GM12878 (cell line): ENCODE measurements around the gene ADAMTS14. TPM values are rescaled to one million over a fixed set of nuclear protein-coding genes. Genes with fewer than 3 reads are reported as not detected.
"Not testable (repeated sequence)": the region's sequence is repeated elsewhere in the genome, so short reads cannot be mapped to it uniquely, and the experiment has no call there.

Experiments used
- ATAC-seq: fragments of 200-7000 bp; cut with Tn5 transposase; 3 replicates; pipeline ENCODE4 v1.9.1; 2020; ENCODE audit warnings: mild to moderate bottlenecking, moderate library complexity
- BruUV-seq: library from RNA; stranded (reverse); fragments of 400-500 nt; replicated peaks from 2 replicates; lab custom pipeline; 2021; lab: Mats Ljungman, UMichigan
- CTCF ChIA-PET: fragments of 300-600 bp; sonication (Branson Sonifier 250); formaldehyde crosslinking; extraction: SDS; loops from one replicate; lab custom pipeline; 2021; ENCODE audit warnings: inconsistent platforms; lab: Yijun Ruan, JAX
- POLR2A ChIA-PET: fragments of 350-600 bp; formaldehyde crosslinking; extraction: SDS; loops from one replicate; lab custom pipeline; 2021; ENCODE audit warnings: inconsistent platforms; lab: Charles Lee
- RAD21 ChIA-PET: fragments of 300-600 bp; sonication (Branson Sonifier 250); formaldehyde crosslinking; loops from one replicate; lab custom pipeline; 2023; ENCODE audit warnings: antibody characterized with exemption; ENCODE audit not compliant: unreplicated experiment; lab: Charles Lee
- SMC1A ChIA-PET: fragments of 300-600 bp; sonication (Branson Sonifier 250); formaldehyde crosslinking; loops from one replicate; lab custom pipeline; 2023; ENCODE audit not compliant: unreplicated experiment, uncharacterized antibody; lab: Charles Lee
- DNase-seq: peaks from one replicate; pipeline ENCODE4 v3.0.0-alpha.2; 2011; ENCODE audit warnings: low read depth, low spot score
- FAIRE-seq: peaks from 3 replicates; lab custom pipeline; 2011; peaks lifted over from hg19 to GRCh38; lab: Jason Lieb, UNC
- H2AFZ ChIP-seq: 2 replicates; pipeline ENCODE4 v1.6.0; 2011; ENCODE audit warnings: low read depth, low read length, control low read depth; ENCODE audit not compliant: control insufficient read depth
- H3K27ac ChIP-seq: 2 replicates; pipeline ENCODE4 v1.5.1; 2011; ENCODE audit warnings: control low read depth; ENCODE audit not compliant: control insufficient read depth, insufficient read depth
- H3K27me3 ChIP-seq, 2 experiments: replicated peaks in 1 of 2; 2 replicates each; pipeline versions ENCODE4 v1.6.0 to v1.6.1; 2011; ENCODE audit warnings: low read length in 1 of 2; ENCODE audit not compliant: control insufficient read depth in 2 of 2, insufficient read depth in 2 of 2
- H3K36me3 ChIP-seq, 2 experiments: 2 replicates each; pipeline ENCODE4 v1.5.1; 2011; ENCODE audit warnings: low read length in 1 of 2; ENCODE audit not compliant: control insufficient read depth in 2 of 2, insufficient read depth in 2 of 2
- H3K4me1 ChIP-seq: 2 replicates; pipeline ENCODE4 v1.6.1; 2011; ENCODE audit warnings: mild to moderate bottlenecking, low read length, moderate library complexity, mixed read lengths; ENCODE audit not compliant: control insufficient read depth, insufficient read depth
- H3K4me2 ChIP-seq: 2 replicates; pipeline ENCODE4 v1.6.0; 2011; ENCODE audit warnings: control low read depth; ENCODE audit not compliant: control insufficient read depth, insufficient read depth
- H3K4me3 ChIP-seq: fragments of 200-600 bp; sonication (generic); 2 replicates; pipeline ENCODE4 v1.5.1; 2016
- H3K79me2 ChIP-seq: 2 replicates; pipeline ENCODE4 v1.6.0; 2011; ENCODE audit warnings: low read length; ENCODE audit not compliant: control insufficient read depth, insufficient read depth
- H3K9ac ChIP-seq: 2 replicates; pipeline ENCODE4 v1.8.0; 2011; ENCODE audit warnings: low read length, control low read depth, mixed read lengths; ENCODE audit not compliant: control insufficient read depth, insufficient read depth
- H3K9me3 ChIP-seq: replicated peaks from 3 replicates; pipeline ENCODE4 v1.5.1; 2011; ENCODE audit warnings: mild to moderate bottlenecking, low read length; ENCODE audit not compliant: control insufficient read depth, insufficient read depth
- H4K20me1 ChIP-seq: 2 replicates; pipeline ENCODE4 v1.6.0; 2011; ENCODE audit not compliant: control insufficient read depth, insufficient read depth
- MTA3 ChIP-seq: IDR thresholded peaks from 2 replicates; pipeline ENCODE4 v1.6.1; 2012; ENCODE audit warnings: low read length, inconsistent platforms, borderline replicate concordance
- NR2C1 ChIP-seq: fragments of 450-650 bp; IDR thresholded peaks from 2 replicates; pipeline ENCODE4 v1.6.1; 2017; ENCODE audit warnings: antibody characterized with exemption, mild to moderate bottlenecking, moderate library complexity
- PAX5 ChIP-seq: IDR thresholded peaks from 2 replicates; pipeline ENCODE4 v1.6.1; 2011; ENCODE audit warnings: low read depth, low read length, borderline replicate concordance
- SMC3 ChIP-seq: IDR thresholded peaks from 2 replicates; pipeline ENCODE4 v1.6.1; 2011; ENCODE audit warnings: low read length, improper control_type of control experiment, borderline replicate concordance
- ZNF622 ChIP-seq: fragments of 450-650 bp; IDR thresholded peaks from 2 replicates; pipeline ENCODE4 v1.6.1; 2017; ENCODE audit warnings: mild to moderate bottlenecking, inconsistent platforms
- WGBS: methylation state at CpG from one replicate; pipeline ENCODE4 v1.1.6; 2016; ENCODE audit warnings: low lambda C conversion rate; ENCODE audit not compliant: insufficient replicate concordance, insufficient coverage; ENCODE audit errors: missing lambda C conversion rate; 5-methylcytosine and 5-hydroxymethylcytosine counted together
- in situ Hi-C: fragments of 300-500 bp; cut with MboI; formaldehyde crosslinking; loops from 9 replicates; pipeline ENCODE4 v1.14.3; 2018; ENCODE audit warnings: mixed read lengths
- intact Hi-C: fragments of 100-400 bp; cut with micrococcal nuclease; formaldehyde crosslinking; loops from one replicate; pipeline ENCODE4 v1.14.2; 2022; ENCODE audit not compliant: unreplicated experiment
- polyA plus RNA-seq, 11 experiments: library from polyadenylated mRNA; depleted of rRNA in 4 of 11; unstranded in 6 of 11; stranded (reverse) in 5 of 11; fragments of >200 nt; fragmentation: Nextera tagmentation in 4 of 11; fragmentation: Illumina TruSeq in 1 of 11; extraction: Ambion mirVana in 4 of 11; extraction: Trizol in 1 of 11; gene quantifications; 1 replicate in 1 of 11; 2 replicates in 10 of 11; pipeline versions ENCODE4 v1.2.1 to v1.2.3, GENCODE V29; 2011 to 2016; ENCODE audit warnings: inconsistent platforms in 2 of 11, missing spikeins in 2 of 11, low read depth in 1 of 11
- total RNA-seq, 4 experiments: library from RNA; depleted of rRNA in 3 of 4; stranded (reverse); fragments of >200 nt in 3 of 4; fragmentation: Illumina TruSeq in 1 of 4; extraction: Trizol in 1 of 4; gene quantifications; 2 replicates each; pipeline versions ENCODE4 v1.2.1 to v1.2.3, GENCODE V29; 2013 to 2021

Gene ADAMTS14
- total and polyA plus RNA-seq, 10 of the 15 experiments (the other 5 are each of a cell fraction or from before 2014, with no cell fraction given): 0.03 to 0.05 TPM; not detected in 8

DNA sequence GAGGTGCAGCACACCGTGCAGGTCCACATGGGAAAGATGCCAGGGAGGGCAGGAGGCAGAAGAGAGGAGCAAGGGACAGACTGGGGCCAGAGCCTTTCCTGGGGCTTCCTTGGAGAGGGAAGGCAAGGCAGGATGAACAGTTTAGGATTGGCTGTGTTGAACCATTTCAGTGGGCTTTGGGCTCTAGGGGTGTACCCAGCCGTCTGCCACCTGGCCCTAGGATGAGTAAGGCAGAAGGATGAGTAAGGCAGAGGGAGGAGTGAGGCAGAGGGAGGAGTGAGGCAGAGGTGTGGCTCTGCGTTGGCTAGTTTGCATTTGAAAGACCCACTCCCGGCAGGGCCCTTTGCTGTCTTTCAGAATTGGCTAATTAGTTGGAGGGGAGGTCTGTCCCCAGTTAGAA, 38.3 kb upstream of the ADAMTS14 start:
- no peak overlapping the region for H3K9ac ChIP-seq
- peaks cover 2% of the 10 kb centered on the region; the same call in 2 of the 3 replicates for H3K9me3 ChIP-seq
- H4K20me1 ChIP-seq: no peaks in the 10 kb centered on the region
- TF ChIP-seq NR2C1: no peak
- TF ChIP-seq ZNF622: no peak
- TF ChIP-seq MTA3: no peak
- TF ChIP-seq SMC3: no peak
- TF ChIP-seq PAX5: no peak
- RAD21 ChIA-PET: no interaction called here
- no peaks in the 10 kb centered on the region for H3K79me2 ChIP-seq
- H3K27ac ChIP-seq: no peak overlapping the region
- no peak overlapping the region for H3K4me2 ChIP-seq
- no peak for DNase-seq
- WGBS: 20% methylated on average over 4 of the region's 4 CpGs
- intact Hi-C loops: no loop called here
- H3K4me3 ChIP-seq: no peak overlapping the region
- in situ Hi-C loops: no loop called here
- no peak for FAIRE-seq
- no peaks in the 10 kb centered on the region for H3K27me3 ChIP-seq
- ATAC-seq: no peak
- no peaks in the 10 kb centered on the region for H3K4me1 ChIP-seq
- H3K36me3 ChIP-seq: no peaks in the 10 kb centered on the region
- no peak overlapping the region for H2AFZ ChIP-seq
- BruUV-seq: no TSS peak
- POLR2A ChIA-PET: no interaction called here
- SMC1A ChIA-PET: no interaction called here
- CTCF ChIA-PET: no interaction called here

DNA sequence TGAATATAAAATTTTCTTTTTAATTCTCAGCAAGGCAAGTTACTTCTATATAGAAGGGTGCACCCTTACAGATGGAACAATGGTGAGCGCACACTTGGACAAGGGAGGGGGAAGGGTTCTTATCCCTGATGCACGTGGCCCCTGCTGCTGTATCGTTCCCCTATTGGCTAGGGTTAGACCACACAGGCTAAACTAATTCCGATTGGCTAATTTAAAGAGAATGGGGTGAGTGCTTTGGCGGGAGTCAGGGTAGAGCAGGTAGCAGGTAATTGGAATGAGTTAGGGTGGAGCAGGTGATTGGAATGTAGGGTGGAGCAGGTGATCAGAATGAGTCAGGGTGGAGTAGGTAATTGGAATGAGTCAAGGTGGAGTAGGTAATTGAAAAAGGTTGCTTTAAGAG, 37.8 kb upstream of the ADAMTS14 start:
- ATAC-seq, H3K36me3 ChIP-seq, H3K4me2 ChIP-seq, H3K79me2 ChIP-seq, in situ Hi-C loops, FAIRE-seq, RAD21 ChIA-PET, POLR2A ChIA-PET, H3K4me3 ChIP-seq, H4K20me1 ChIP-seq, H3K9ac ChIP-seq, intact Hi-C loops, CTCF ChIA-PET, DNase-seq, H3K9me3 ChIP-seq, BruUV-seq, H3K4me1 ChIP-seq, H2AFZ ChIP-seq, H3K27me3 ChIP-seq, SMC1A ChIA-PET, H3K27ac ChIP-seq: not testable (repeated sequence)
- WGBS: 43% methylated on average over 5 of the region's 5 CpGs

DNA sequence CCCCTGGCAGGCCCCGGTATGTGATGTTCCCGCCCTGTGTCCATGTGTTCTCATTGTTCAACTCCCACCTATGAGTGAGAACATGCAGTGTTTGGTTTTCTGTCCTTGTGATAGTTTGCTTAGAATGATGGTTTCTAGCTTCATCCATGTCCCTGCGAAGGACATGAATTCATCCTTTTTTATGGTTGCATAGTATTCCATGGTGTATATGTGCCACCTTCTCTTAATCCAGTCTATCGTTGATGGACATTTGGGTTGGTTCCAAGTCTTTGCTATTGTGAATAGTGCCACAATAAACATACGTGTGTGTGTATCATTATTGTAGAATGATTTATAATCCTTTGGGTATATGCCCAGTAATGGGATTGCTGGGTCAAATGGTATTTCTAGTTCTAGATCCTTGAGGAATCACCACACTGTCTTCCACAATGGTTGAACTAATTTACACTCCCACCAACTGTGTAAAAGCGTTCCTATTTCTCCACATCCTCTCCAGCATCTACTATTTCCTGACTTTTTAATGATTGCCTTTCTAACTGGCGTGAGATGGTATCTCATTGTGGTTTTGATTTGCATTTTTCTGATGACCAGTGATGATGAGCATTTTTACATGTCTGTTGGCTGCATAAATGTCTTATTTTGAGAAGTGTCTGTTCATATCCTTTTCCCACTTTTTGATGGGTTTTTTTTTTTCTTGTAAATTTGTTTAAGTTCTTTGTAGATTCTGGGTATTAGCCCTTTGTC, 32.5 kb upstream of the ADAMTS14 start:
- H4K20me1 ChIP-seq, intact Hi-C loops, ATAC-seq, BruUV-seq, DNase-seq, in situ Hi-C loops, FAIRE-seq, CTCF ChIA-PET, H3K4me1 ChIP-seq, H3K9ac ChIP-seq, H3K27me3 ChIP-seq, H3K4me2 ChIP-seq, H3K36me3 ChIP-seq, RAD21 ChIA-PET, H3K4me3 ChIP-seq, H2AFZ ChIP-seq, H3K27ac ChIP-seq, H3K79me2 ChIP-seq, H3K9me3 ChIP-seq, SMC1A ChIA-PET: not testable (repeated sequence)
- POLR2A ChIA-PET: interaction anchor here (0.6 kb wide), 1 partner anchor 19 kb away, joined by 3 read pairs; no protein-coding TSS in a partner anchor
- 48% methylated on average over 7 of the region's 7 CpGs for WGBS
